OCI-LY3 (cell line): ENCODE results near the gene CHGA.

Experiments used
- EZH2phosphoT487 ChIP-seq: fragments of 200-600 bp; shearing (Covaris generic); IDR thresholded peaks from 2 replicates; pipeline ENCODE4 v1.6.1; 2018; ENCODE audit warnings: antibody characterized with exemption, mixed run types, low read depth
- TF ChIP-seq, protein P1 (sequence below): fragments of 200-600, 300-600 bp; sonication (generic); IDR thresholded peaks from 2 replicates; pipeline ENCODE4 v1.5.1; 2014; ENCODE audit warnings: antibody characterized with exemption, low read length, low read depth

DNA sequence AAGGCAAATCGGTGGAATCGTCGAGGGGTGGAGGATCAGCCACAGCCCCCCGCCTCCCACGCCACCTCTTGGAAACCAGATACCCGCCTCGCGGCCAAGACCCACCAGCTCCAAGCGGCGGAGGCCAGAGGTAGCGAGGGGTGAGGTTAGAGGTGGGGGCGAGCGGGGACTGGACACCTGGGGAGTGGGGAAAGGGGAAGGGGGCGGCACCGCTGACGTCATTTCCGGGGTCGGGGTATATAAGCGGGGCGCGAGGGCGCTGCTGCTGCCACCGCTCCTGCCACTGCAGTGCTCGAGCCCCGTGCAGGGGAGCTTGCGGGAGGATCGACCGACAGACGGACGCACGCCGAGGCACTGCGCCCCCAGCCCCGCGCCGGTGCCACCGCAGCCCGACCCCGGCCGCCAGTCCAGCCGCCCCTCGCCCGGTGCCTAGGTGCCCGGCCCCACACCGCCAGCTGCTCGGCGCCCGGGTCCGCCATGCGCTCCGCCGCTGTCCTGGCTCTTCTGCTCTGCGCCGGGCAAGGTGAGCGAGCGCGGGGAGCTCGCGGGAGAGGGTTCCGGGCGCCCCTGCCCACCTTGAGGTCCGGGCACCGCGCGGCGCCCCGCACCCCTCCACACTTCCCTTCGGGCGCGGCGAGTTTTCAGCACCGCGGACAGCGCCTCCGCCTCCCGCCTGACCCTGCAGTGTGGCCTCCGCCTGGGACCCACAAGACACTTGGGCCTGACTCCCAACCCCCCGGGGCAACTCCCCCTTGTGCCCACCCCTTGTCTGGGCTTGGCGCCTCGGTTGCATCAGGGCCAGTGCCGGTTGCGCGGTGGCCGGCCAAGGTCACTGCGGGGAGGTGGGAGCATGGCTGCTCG, at the start of gene CHGA:
- TF ChIP-seq, protein P1, sequence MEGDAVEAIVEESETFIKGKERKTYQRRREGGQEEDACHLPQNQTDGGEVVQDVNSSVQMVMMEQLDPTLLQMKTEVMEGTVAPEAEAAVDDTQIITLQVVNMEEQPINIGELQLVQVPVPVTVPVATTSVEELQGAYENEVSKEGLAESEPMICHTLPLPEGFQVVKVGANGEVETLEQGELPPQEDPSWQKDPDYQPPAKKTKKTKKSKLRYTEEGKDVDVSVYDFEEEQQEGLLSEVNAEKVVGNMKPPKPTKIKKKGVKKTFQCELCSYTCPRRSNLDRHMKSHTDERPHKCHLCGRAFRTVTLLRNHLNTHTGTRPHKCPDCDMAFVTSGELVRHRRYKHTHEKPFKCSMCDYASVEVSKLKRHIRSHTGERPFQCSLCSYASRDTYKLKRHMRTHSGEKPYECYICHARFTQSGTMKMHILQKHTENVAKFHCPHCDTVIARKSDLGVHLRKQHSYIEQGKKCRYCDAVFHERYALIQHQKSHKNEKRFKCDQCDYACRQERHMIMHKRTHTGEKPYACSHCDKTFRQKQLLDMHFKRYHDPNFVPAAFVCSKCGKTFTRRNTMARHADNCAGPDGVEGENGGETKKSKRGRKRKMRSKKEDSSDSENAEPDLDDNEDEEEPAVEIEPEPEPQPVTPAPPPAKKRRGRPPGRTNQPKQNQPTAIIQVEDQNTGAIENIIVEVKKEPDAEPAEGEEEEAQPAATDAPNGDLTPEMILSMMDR: no peak
- no peak for TF ChIP-seq EZH2phosphoT487
